IMR-90 (cell line): ENCODE data around the gene SLC45A2. TPM values are rescaled to one million over a fixed set of nuclear protein-coding genes. Genes with fewer than 3 reads are reported as not detected.

Experiments used
- ATAC-seq: fragments of 200-7000 bp; cut with Tn5 transposase; 2 replicates; pipeline ENCODE4 v1.9.1; 2020; ENCODE audit warnings: low read depth, mild to moderate bottlenecking, moderate library complexity
- BruUV-seq: library from RNA; stranded (reverse); fragments of 400-500 nt; replicated peaks from 2 replicates; lab custom pipeline; 2021; lab: Mats Ljungman, UMichigan
- CTCF ChIA-PET: fragments of 300-600 bp; formaldehyde crosslinking; extraction: SDS; loops from one replicate; lab custom pipeline; 2021; ENCODE audit warnings: antibody characterized with exemption; lab: Yijun Ruan, JAX
- POLR2A ChIA-PET: fragments of 300-600 bp; sonication (Branson Sonifier 250); formaldehyde crosslinking; loops from one replicate; lab custom pipeline; 2022; ENCODE audit warnings: antibody characterized with exemption; ENCODE audit not compliant: unreplicated experiment; lab: Charles Lee
- DNase-seq: peaks from one replicate; pipeline ENCODE4 v3.0.0; 2013
- H2AFZ ChIP-seq: replicated peaks from 2 replicates; pipeline ENCODE3; 2013; ENCODE audit warnings: low read length, mild to moderate bottlenecking; ENCODE audit not compliant: poor library complexity
- H2AK5ac ChIP-seq: 2 replicates; pipeline ENCODE4 v1.6.1; 2013; ENCODE audit warnings: low read depth, low read length, inconsistent platforms
- H2AK9ac ChIP-seq: replicated peaks from 2 replicates; pipeline ENCODE3; 2013; ENCODE audit warnings: mild to moderate bottlenecking, low read depth, low read length, moderate library complexity; ENCODE audit not compliant: poor library complexity
- H2BK120ac ChIP-seq: 2 replicates; pipeline ENCODE4 v1.6.1; 2013; ENCODE audit warnings: low read depth, low read length, inconsistent platforms
- H2BK15ac ChIP-seq: 3 replicates; pipeline ENCODE4 v1.6.1; 2013; ENCODE audit warnings: low read depth, low read length, inconsistent platforms
- H2BK20ac ChIP-seq: 2 replicates; pipeline ENCODE4 v1.6.1; 2013; ENCODE audit warnings: low read depth, mild to moderate bottlenecking, inconsistent platforms, low read length, moderate library complexity
- H2BK5ac ChIP-seq: 2 replicates; pipeline ENCODE4 v1.6.1; 2013; ENCODE audit warnings: mild to moderate bottlenecking, low read depth, low read length, inconsistent platforms; ENCODE audit not compliant: poor library complexity, severe bottlenecking
- H3K14ac ChIP-seq: replicated peaks from 2 replicates; pipeline ENCODE4 v1.6.1; 2013; ENCODE audit warnings: low read depth, low read length, inconsistent platforms
- H3K18ac ChIP-seq: 2 replicates; pipeline ENCODE4 v1.6.1; 2013; ENCODE audit warnings: low read depth, low read length, control low read depth
- H3K23ac ChIP-seq: 2 replicates; pipeline ENCODE4 v1.6.1; 2013; ENCODE audit warnings: low read depth, low read length, inconsistent platforms
- H3K27ac ChIP-seq: 2 replicates; pipeline ENCODE4 v1.5.1; 2013; ENCODE audit warnings: mild to moderate bottlenecking, control low read depth, low read length; ENCODE audit not compliant: insufficient read depth
- H3K27me3 ChIP-seq: 2 replicates; pipeline ENCODE4 v1.6.1; 2013; ENCODE audit warnings: low read length; ENCODE audit not compliant: control insufficient read depth, insufficient read depth
- H3K36me3 ChIP-seq: 2 replicates; pipeline ENCODE4 v1.6.1; 2013; ENCODE audit warnings: low read length, mixed read lengths; ENCODE audit not compliant: control insufficient read depth, insufficient read depth
- H3K4ac ChIP-seq: 2 replicates; pipeline ENCODE4 v1.6.1; 2013; ENCODE audit warnings: low read depth, low read length, inconsistent platforms
- H3K4me1 ChIP-seq: 2 replicates; pipeline ENCODE4 v1.6.1; 2013; ENCODE audit warnings: low read length, mixed read lengths; ENCODE audit not compliant: control insufficient read depth, insufficient read depth
- H3K4me2 ChIP-seq: 2 replicates; pipeline ENCODE4 v1.6.1; 2013; ENCODE audit warnings: low read depth, mild to moderate bottlenecking, control low read depth, low read length, moderate library complexity
- H3K4me3 ChIP-seq: 2 replicates; pipeline ENCODE4 v1.5.1; 2013; ENCODE audit warnings: low read depth, mild to moderate bottlenecking, control low read depth, low read length, moderate library complexity; ENCODE audit not compliant: insufficient read depth
- H3K56ac ChIP-seq: 2 replicates; pipeline ENCODE4 v1.6.1; 2013; ENCODE audit warnings: low read length, inconsistent platforms; ENCODE audit not compliant: insufficient read depth; ENCODE audit errors: extremely low read depth
- H3K79me1 ChIP-seq, 2 experiments: 2 replicates each; pipeline ENCODE4 v1.6.1; 2013; ENCODE audit warnings: low read length in 2 of 2, inconsistent platforms in 1 of 2, low read depth in 1 of 2
- H3K9ac ChIP-seq: 2 replicates; pipeline ENCODE4 v1.6.1; 2013; ENCODE audit warnings: low read depth, low read length, control low read depth
- H3K9me1 ChIP-seq: 2 replicates; pipeline ENCODE4 v1.6.1; 2013; ENCODE audit warnings: low read length, inconsistent platforms; ENCODE audit not compliant: insufficient read depth
- H3K9me3 ChIP-seq: 2 replicates; pipeline ENCODE4 v1.6.1; 2013; ENCODE audit warnings: low read length; ENCODE audit not compliant: control insufficient read depth, insufficient read depth
- H4K20me1 ChIP-seq: 2 replicates; pipeline ENCODE4 v1.6.1; 2013; ENCODE audit warnings: low read length, inconsistent platforms; ENCODE audit not compliant: insufficient read depth
- H4K5ac ChIP-seq: 2 replicates; pipeline ENCODE4 v1.6.1; 2013; ENCODE audit warnings: mild to moderate bottlenecking, low read depth, low read length, control low read depth
- H4K8ac ChIP-seq, 2 experiments: 2 replicates each; pipeline ENCODE4 v1.6.1; 2013; ENCODE audit warnings: low read depth in 2 of 2, low read length in 2 of 2, control low read depth in 1 of 2, inconsistent platforms in 1 of 2
- H4K91ac ChIP-seq: 2 replicates; pipeline ENCODE4 v1.6.1; 2013; ENCODE audit warnings: low read depth, low read length, inconsistent platforms; ENCODE audit not compliant: insufficient read depth
- NFE2L2 ChIP-seq: fragments of 150-350 bp; IDR thresholded peaks from 2 replicates; pipeline ENCODE4 v1.6.1; 2016; ENCODE audit warnings: low read depth, mild to moderate bottlenecking, low read length
- RCOR1 ChIP-seq: IDR thresholded peaks from 2 replicates; pipeline ENCODE4 v1.6.1; 2012; ENCODE audit warnings: mild to moderate bottlenecking, low read length, improper control_type of control experiment; ENCODE audit not compliant: insufficient replicate concordance
- WGBS, 2 experiments: methylation state at CpG; one replicate each; pipeline versions ENCODE4 v1.1.5 to v1.1.7; 2013; ENCODE audit warnings: missing lambda C conversion rate in 2 of 2; ENCODE audit not compliant: insufficient read length in 1 of 2; ENCODE audit errors: extremely low coverage in 2 of 2; 5-methylcytosine and 5-hydroxymethylcytosine counted together
- dilution Hi-C: fragments of 300-500 bp; cut with HindIII; formaldehyde crosslinking; loops from one replicate; pipeline ENCODE4 v1.14.3; 2018; ENCODE audit warnings: low sequenced_read_pairs; ENCODE audit not compliant: unreplicated experiment
- in situ Hi-C: fragments of 300-500 bp; cut with MboI; formaldehyde crosslinking; loops from 3 replicates; pipeline ENCODE4 v1.14.3; 2019; ENCODE audit warnings: low sequenced_read_pairs, inconsistent platforms, mixed read lengths
- intact Hi-C: fragments of 100-400 bp; cut with micrococcal nuclease; formaldehyde crosslinking; loops from 2 replicates; pipeline ENCODE4 v1.10.0; 2022
- polyA plus RNA-seq, 3 experiments: library from polyadenylated mRNA; depleted of rRNA; stranded (reverse); fragments of >200 nt; gene quantifications; 2 replicates each; pipeline ENCODE4 v1.2.3, GENCODE V29; 2012; ENCODE audit warnings: low replicate concordance in 1 of 3
- total RNA-seq: library from RNA; depleted of rRNA; stranded (reverse); fragments of >200 nt; gene quantifications from 2 replicates; pipeline ENCODE4 v1.2.3, GENCODE V29; 2012

The SLC45A2 gene
- total and polyA plus RNA-seq, 2 of the 4 experiments (the other 2 are of a cell fraction) = 0.07 TPM; not detected in 1

- Histone ChIP-seq H3K79me1 (peaks cover 17 to 22% of the 10 kb centered on the region in 2 experiments; a peak in 3 of 4 replicates), H3K9ac (no peak overlapping the region), H4K91ac (no peak overlapping the region), H4K5ac (no peak overlapping the region), H3K56ac (no peak overlapping the region), H2BK20ac (no peak overlapping the region), H3K23ac (no peak overlapping the region), H3K14ac (no peak overlapping the region), H3K4ac (no peak overlapping the region), H2BK15ac (no peak overlapping the region), H4K20me1 (no peaks in the 10 kb centered on the region), H2BK120ac (no peak overlapping the region), H3K4me1 (peaks cover 12% of the 10 kb centered on the region), H2AFZ (no peak overlapping the region), H3K27me3 (no peaks in the 10 kb centered on the region), H3K27ac (no peak overlapping the region), H2AK9ac (peak overlapping the region; percentile 17), H3K9me3 (no peaks in the 10 kb centered on the region), H3K9me1 (peaks cover 11% of the 10 kb centered on the region), H2BK5ac (no peak overlapping the region), H4K8ac (no peak overlapping the region), H3K18ac (no peak overlapping the region), H3K4me2 (no peak overlapping the region), H3K36me3 (peaks cover 4% of the 10 kb centered on the region; the same call in 1 of the 2 replicates), H2AK5ac (no peak overlapping the region), H3K4me3 (no peak overlapping the region)
- TF ChIP-seq NFE2L2 = no peak
- TF ChIP-seq RCOR1 = no peak
- intact Hi-C loops (no loop called here), dilution Hi-C loops (no loop called here), in situ Hi-C loops (no loop called here)
- DNase-seq (no peak), ATAC-seq (no peak)
- POLR2A ChIA-PET = no interaction called here
- WGBS, 2 experiments = no CpG with 5 or more reads among the region's 4 CpGs
- CTCF ChIA-PET = no interaction called here
- BruUV-seq = no TSS peak
These were observed 19.4 kb upstream of the SLC45A2 start for GRCh38 chr5:34003941-34004340.
